Erythroblast (primary cell): ENCODE data around the gene MSMP.

ENCODE experiments used
- GATA1 ChIP-seq: IDR thresholded peaks from 2 replicates; pipeline ENCODE4 v1.6.1; 2011; ENCODE audit warnings: low read depth, mild to moderate bottlenecking, control low read depth, low read length, moderate library complexity
- POLR2A ChIP-seq: IDR thresholded peaks from 2 replicates; pipeline ENCODE4 v1.6.1; 2011; ENCODE audit warnings: mild to moderate bottlenecking, low read length

- TF ChIP-seq POLR2A = no peak
- TF ChIP-seq GATA1 = no peak
These were observed 40.0 kb downstream of the MSMP start for GRCh38 chr9:35714123-35714522.
